ENCODE measurements around the gene MCEE. TPM values are rescaled to one million over a fixed set of nuclear protein-coding genes. Genes with fewer than 3 reads are reported as not detected.
"Not testable (repeated sequence)": the region's sequence is repeated elsewhere in the genome, so short reads cannot be mapped to it uniquely, and the experiment has no call there.

MCEE gene
- total RNA-seq = 10 to 100 TPM; 18.1 to 32.3 TPM
- polyA plus RNA-seq = 10 to 100 TPM; 16.4 to 25.1 TPM
- long read RNA-seq, donor 1, partial matches to known transcripts = 113 of 133 reads
- long read RNA-seq, donor 1, other reads (novel, unspliced or antisense) = 17 of 133 reads
- long read RNA-seq, donor 2, partial matches to known transcripts = 0 of 2 reads
- long read RNA-seq, donor 2, other reads (novel, unspliced or antisense) = 0 of 2 reads
- long read RNA-seq, donor 3, partial matches to known transcripts = 0 of 2 reads
- long read RNA-seq, donor 3, other reads (novel, unspliced or antisense) = 0 of 2 reads
- long read RNA-seq, donor 4, partial matches to known transcripts = 0 of 4 reads
- long read RNA-seq, donor 4, other reads (novel, unspliced or antisense) = 0 of 4 reads
- long read RNA-seq, donor 5, partial matches to known transcripts = 5 of 9 reads
- long read RNA-seq, donor 5, other reads (novel, unspliced or antisense) = 0 of 9 reads

- H3K36me3 ChIP-seq (ENCODE audit: control insufficient read depth in 4 of 4, insufficient read depth in 4 of 4, low read length in 4 of 4) = peaks cover 4 to 9% (median 6%) of the 10 kb centered on the region in 4 donors
- no peaks in the 10 kb centered on the region for H3K27me3 ChIP-seq (ENCODE audit: control insufficient read depth in 3 of 3, insufficient read depth in 3 of 3, low read length in 2 of 3)
- peak within 1 kb of the TSS in 1 of 2 donors; percentile 67 for H3K9ac ChIP-seq (ENCODE audit: insufficient read depth in 1 of 2, low read length in 2 of 2)
- H3K4me1 ChIP-seq (ENCODE audit: control insufficient read depth in 5 of 5, insufficient read depth in 5 of 5, low read length in 5 of 5) = peaks cover 2 to 16% (median 11%) of the 10 kb centered on the region in 5 donors
- DNase-seq = peak; percentile 90 to 96 (median 94)
- WGBS, 2 donors = 0% methylated on average over 66 to 67 of the region's 67 CpGs
- no peak for TF ChIP-seq CTCF (IDR thresholded peaks at IDR 0.05; ENCODE audit: control extremely low read depth, extremely low read depth)
- ATAC-seq (ENCODE audit: insufficient read depth, low FRiP score) = peak; percentile 96
- H3K9me3 ChIP-seq (ENCODE audit: control insufficient read depth in 4 of 4, insufficient read depth in 3 of 4, low read length in 3 of 4) = no peaks in the 10 kb centered on the region
- H3K4me3 ChIP-seq = peak within 1 kb of the TSS; percentile 93
- H3K27ac ChIP-seq (ENCODE audit: low read depth in 1 of 2, low read length in 1 of 2) = peak within 1 kb of the TSS; percentile 73 to 99
These were observed at the start of gene MCEE, which contains the start of gene MPHOSPH10 for GRCh38 chr2:71130152-71130904. Gene MCEE (minus strand): TSS chr2:71130229. CDS start chr2:71130219, 10 bp downstream. Gene MPHOSPH10 (plus strand): TSS chr2:71130634. CDS start chr2:71130666, 32 bp downstream.

DNA sequence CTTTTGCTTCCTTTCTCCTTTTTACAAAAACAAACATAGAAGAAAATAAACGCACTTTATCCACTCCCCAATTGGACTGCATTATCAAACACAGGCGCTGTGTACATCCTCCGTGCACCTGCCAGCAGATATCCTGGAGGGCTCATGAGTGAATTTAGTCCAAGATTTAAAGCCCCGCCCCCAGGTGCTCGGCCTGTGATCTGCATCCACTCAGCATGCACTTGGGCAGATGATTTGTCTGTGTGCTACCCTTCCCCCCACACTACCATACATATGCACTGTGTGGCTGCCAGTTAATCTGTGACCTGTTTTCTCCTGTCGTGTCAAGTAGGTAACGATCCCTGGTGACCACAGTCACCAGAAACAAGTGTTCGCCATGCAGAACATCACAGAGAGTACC lies 48.8 kb upstream of the MCEE start:
- H3K9me3 ChIP-seq (ENCODE audit: control insufficient read depth in 4 of 4, insufficient read depth in 3 of 4, low read length in 3 of 4); H3K9ac ChIP-seq (ENCODE audit: insufficient read depth in 1 of 2, low read length in 2 of 2); H3K27me3 ChIP-seq (ENCODE audit: control insufficient read depth in 3 of 3, insufficient read depth in 3 of 3, low read length in 2 of 3); ATAC-seq (ENCODE audit: insufficient read depth, low FRiP score); H3K4me1 ChIP-seq (ENCODE audit: control insufficient read depth in 5 of 5, insufficient read depth in 5 of 5, low read length in 5 of 5); H3K27ac ChIP-seq (ENCODE audit: low read depth in 1 of 2, low read length in 1 of 2); H3K4me3 ChIP-seq; H3K36me3 ChIP-seq (ENCODE audit: control insufficient read depth in 4 of 4, insufficient read depth in 4 of 4, low read length in 4 of 4); DNase-seq: not testable (repeated sequence)
- 72 to 89% methylated on average over 8 of the region's 8 CpGs for WGBS, 2 donors

DNA sequence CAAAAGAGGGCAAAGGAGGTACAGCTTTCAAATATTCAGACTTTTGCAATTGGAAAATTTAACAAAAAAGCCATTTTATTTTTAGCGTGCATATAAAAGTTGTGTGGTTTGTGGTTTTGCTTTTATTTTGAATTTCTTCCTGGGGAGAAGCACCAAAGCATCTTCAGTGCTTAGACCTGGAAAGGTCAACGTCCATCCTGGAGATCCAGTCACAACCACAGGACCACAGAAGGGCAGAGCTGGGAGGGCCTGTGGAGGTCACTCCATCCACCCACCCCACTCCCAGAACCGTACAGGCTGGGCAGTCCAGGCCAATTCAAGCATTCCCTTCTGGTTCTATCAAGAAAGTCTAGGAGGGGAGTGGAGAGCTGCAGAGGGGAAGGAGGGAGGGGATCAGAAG lies 44.2 kb upstream of the MCEE start:
- no peak for TF ChIP-seq CTCF (IDR thresholded peaks at IDR 0.05; ENCODE audit: control extremely low read depth, extremely low read depth)
- peaks cover 0 to 2% (median 0%) of the 10 kb centered on the region in 4 donors for H3K9me3 ChIP-seq (ENCODE audit: control insufficient read depth in 4 of 4, insufficient read depth in 3 of 4, low read length in 3 of 4)
- peaks cover 0 to 4% (median 0%) of the 10 kb centered on the region in 3 donors for H3K27me3 ChIP-seq (ENCODE audit: control insufficient read depth in 3 of 3, insufficient read depth in 3 of 3, low read length in 2 of 3)
- 49 to 61% methylated on average over 3 of the region's 3 CpGs for WGBS, 2 donors
- H3K27ac ChIP-seq (ENCODE audit: low read depth in 1 of 2, low read length in 1 of 2) = no peak overlapping the region
- H3K4me3 ChIP-seq = no peak overlapping the region
- no peak overlapping the region for H3K9ac ChIP-seq (ENCODE audit: insufficient read depth in 1 of 2, low read length in 2 of 2)
- no peak for ATAC-seq (ENCODE audit: insufficient read depth, low FRiP score)
- H3K4me1 ChIP-seq (ENCODE audit: control insufficient read depth in 5 of 5, insufficient read depth in 5 of 5, low read length in 5 of 5) = no peaks in the 10 kb centered on the region
- no peak for DNase-seq
- H3K36me3 ChIP-seq (ENCODE audit: control insufficient read depth in 4 of 4, insufficient read depth in 4 of 4, low read length in 4 of 4) = no peaks in the 10 kb centered on the region

- no peaks in the 10 kb centered on the region for H3K36me3 ChIP-seq (ENCODE audit: control insufficient read depth in 4 of 4, insufficient read depth in 4 of 4, low read length in 4 of 4)
- H3K27me3 ChIP-seq (ENCODE audit: control insufficient read depth in 3 of 3, insufficient read depth in 3 of 3, low read length in 2 of 3) = peaks cover 0 to 4% (median 0%) of the 10 kb centered on the region in 3 donors
- 56% methylated on average over 1 of the region's 1 CpG for WGBS, 2 donors
- peaks cover 0 to 2% (median 0%) of the 10 kb centered on the region in 4 donors for H3K9me3 ChIP-seq (ENCODE audit: control insufficient read depth in 4 of 4, insufficient read depth in 3 of 4, low read length in 3 of 4)
- H3K9ac ChIP-seq (ENCODE audit: insufficient read depth in 1 of 2, low read length in 2 of 2) = no peak overlapping the region
- DNase-seq (no peak), ATAC-seq (ENCODE audit: insufficient read depth, low FRiP score) (no peak)
- no peaks in the 10 kb centered on the region for H3K4me1 ChIP-seq (ENCODE audit: control insufficient read depth in 5 of 5, insufficient read depth in 5 of 5, low read length in 5 of 5)
- no peak overlapping the region for H3K27ac ChIP-seq (ENCODE audit: low read depth in 1 of 2, low read length in 1 of 2)
- no peak overlapping the region for H3K4me3 ChIP-seq
- no peak for TF ChIP-seq CTCF (IDR thresholded peaks at IDR 0.05; ENCODE audit: control extremely low read depth, extremely low read depth)
These were observed 43.1 kb upstream of the MCEE start for GRCh38 chr2:71173096-71173495.
